GM19463 (cell line): Measurements from ENCODE around the gene ABCA1.
"Not testable (repeated sequence)": the region's sequence is repeated elsewhere in the genome, so short reads cannot be mapped to it uniquely, and the experiment has no call there.

Experiments used
- ATAC-seq: cut with Tn5 transposase; IDR thresholded peaks from one replicate; pipeline ENCODE4 v1.9.1; 2021; ENCODE audit warnings: mild to moderate bottlenecking, moderate library complexity; ENCODE audit not compliant: unreplicated experiment

Gene ABCA1

DNA sequence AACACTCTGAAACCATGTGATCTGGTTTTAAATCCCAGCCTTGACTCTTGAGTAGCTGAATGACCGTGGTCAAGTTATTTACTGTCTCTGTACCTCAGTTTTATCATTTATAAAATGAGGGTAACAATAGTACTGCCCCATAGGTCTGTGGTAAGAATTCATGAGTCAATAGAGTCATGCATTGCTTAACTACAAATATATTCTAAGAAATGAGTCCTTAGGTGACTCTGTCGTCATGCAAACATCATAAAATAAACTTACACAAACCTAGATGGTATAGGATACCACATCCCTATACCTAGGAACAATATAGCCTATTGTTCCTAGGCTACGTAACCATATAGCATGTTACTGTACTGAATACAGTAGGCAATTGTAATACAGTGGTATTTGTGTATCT lies 20.3 kb upstream of the ABCA1 start:
- ATAC-seq = no peak

DNA sequence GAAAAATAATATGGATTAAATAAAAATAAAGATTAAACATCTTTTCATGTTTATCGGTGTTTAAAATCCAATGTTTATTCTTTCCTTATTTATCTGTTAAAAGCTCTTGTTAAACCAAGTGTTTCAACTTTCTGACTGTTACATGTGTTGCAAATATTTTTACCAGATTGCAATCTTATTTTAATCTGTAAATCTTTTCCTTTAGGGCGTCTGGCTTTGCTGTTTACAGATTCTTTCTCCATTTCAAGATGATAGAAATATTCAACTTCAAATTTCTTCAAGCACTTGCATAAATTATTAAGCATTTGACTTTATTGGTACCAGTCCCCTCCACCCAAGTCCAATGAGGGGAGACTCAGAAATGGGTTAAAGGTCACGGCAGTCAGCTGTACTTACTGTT lies 16.9 kb upstream of the ABCA1 start:
- no peak for ATAC-seq

DNA sequence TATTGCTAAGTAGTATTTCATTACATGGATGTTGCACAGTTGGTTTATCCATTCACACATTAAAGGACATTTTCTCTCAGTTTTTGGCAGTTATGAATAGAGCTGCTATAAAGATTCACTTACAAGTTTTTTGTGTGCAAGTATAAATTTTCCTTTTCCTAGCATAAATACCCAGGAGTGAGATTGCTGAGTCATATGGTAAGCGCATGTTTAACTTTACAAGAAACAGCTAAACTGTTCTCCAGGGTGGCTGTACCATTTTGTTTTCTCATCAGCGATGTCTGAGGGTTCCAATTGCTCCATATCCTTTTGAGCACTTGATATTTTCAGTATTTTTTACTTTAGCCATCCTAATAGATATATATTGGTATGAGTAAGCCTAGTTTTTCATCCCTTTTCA lies 16.4 kb upstream of the ABCA1 start:
- ATAC-seq = no peak

DNA sequence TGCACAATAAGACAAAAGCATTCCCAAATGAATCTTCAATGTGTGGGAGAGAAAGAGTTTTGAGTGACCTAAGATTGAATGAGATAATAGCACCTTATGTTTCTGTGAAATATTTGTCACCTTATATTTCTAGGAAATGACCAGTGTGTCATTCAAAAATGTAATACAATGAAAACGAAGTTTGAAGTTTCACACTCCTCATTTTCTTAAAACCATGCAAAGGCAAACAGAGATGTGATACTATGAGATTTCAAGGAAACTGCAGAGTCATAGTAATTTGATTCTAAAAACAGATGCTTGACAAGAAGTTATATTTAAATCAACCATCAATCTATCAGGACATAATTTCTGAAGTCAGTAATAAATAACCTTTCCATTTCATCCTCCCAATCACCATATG lies 13.6 kb upstream of the ABCA1 start:
- ATAC-seq = no peak

DNA sequence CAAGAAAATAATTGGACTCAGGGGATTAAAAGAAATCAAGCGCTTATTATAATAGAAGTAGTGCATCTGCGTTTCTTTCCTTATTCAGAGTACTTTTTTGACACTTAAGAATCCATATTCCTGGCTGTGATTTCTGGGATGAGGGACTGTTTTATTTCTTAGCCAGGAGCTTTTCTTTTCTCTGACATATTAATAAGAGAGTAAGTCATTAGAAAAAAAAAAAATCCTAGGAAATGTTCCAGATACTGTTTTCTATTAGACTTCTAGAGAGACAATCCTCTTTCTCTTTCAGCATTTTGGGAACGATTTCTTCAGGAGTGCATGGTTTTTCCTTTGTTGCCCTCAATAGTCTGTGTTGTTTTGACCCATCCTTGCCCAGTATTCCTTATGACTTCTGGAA lies 8.3 kb upstream of the ABCA1 start:
- no peak for ATAC-seq

DNA sequence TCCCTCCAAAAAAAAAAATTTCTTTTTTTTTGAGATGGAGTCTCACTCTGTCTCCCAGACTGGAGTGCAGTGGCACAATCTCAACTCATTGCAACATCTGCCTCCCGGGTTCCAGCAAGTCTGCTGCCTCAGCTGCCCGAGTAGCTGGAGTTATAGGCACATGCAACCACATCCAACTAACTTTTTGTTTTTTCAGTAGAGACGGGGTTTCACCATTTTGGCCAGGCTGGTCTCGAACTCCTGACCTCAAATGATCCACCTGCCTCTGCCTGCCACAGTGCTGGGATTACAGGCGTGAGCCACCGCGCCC lies 7.5 kb upstream of the ABCA1 start:
- ATAC-seq = not testable (repeated sequence)

DNA sequence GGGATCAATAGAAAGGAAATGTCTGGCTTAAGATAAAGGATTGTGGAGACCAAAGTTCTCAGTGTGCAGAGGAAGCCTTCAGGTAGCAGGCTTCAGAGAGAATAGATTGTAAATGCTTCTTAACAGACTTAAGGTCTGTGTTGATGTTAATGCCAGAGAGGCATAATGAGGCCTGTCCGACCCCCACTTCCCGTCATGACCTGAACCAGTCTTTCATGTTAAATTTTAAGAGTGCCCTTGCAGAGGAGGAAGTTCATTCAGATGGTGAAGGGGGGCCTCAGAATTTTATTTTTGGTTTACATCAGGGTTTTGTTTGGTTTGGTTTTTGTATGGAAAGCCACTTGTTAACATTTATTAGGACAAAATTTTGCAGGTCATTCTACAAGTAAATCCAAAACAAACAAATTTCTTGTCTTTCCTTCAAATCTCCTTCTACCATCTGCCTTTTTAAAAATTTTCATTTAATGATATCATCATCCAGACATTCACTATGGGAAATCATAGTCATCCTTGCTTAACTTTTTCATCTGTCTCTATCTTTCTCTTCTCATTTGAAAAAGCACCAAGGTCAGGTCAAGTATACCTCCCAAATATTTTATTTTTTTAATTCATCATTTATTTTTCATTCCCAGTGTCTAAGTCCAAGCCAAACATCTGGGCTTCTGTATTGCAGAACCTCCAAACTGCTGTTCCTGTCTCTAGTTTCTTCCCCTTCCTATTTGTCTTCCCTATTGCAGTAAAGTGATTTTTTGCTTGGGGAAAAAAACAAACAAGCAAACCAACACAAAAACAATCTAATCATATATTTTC lies 6.9 kb upstream of the ABCA1 start:
- ATAC-seq = no peak

DNA sequence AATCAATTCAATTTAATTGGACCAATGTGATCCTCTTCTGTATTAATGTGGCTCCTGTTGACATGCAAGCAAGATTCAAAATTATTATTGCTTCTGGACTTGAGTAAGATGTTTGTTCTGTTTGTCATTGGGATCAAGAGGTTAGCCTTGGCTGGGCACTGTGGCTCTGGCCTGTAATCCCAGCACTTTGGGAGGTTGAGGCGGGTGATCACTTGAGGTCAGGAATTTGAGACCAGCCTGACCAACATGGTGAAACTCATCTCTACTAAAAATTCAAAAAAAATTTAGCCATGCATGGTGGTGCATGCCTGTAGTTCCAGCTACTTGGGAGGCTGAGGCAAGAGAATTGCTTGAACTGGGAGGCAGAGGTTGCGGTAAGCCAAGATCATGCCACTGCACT lies 5.1 kb upstream of the ABCA1 start:
- ATAC-seq = not testable (repeated sequence)

DNA sequence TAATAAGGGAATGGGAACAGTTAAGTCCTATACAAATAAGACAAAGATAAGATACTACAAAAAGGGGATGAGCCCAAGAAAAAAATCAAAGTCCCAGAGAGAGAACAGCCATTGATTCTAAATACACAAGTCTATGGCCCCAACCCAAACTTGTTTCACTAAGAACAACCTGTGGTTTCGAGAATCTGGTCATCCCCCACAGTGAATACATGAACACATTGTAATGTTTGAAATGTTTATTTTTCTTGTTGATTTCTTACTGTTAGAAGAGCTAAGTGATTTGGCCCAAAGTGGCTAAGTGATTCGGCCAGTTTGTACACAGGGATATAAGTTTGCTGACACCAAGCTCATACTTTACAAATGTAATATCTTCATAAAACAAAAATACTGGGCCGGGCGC lies 3.3 kb upstream of the ABCA1 start:
- ATAC-seq = no peak

DNA sequence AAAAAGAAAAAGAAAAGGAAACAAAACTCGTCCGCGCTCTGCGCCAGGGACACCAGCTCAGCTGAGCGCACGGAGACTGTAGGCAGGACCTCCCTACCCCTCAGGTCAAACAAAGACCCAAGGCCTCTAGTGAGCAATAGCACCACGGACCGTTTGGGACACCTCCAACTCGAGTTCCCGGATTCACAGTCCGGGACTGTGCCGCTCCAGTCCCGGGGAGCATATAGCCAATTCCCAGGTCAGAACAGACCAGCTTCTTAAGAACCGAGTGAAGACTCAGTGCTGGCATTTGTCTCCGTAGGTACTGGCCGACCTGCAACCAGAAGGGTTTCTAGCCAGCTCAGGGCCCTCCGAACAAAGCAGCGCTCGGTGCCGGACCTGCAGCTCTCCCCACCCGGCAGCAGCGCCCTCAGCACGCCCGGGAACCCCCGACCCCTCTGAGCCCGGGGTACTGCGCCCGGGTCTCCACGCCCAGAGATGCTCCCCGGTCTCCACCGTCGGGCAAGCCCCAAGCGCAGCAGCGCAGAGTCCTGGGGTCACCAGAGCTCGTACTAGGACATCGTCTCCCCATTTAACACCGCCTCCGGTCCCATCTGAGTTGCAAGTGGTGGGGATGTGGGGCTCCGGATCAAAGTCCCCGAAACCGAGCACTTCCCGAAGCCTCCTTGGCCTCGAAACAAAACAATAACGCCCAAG lies 591 bp downstream of the ABCA1 start:
- no peak for ATAC-seq

DNA sequence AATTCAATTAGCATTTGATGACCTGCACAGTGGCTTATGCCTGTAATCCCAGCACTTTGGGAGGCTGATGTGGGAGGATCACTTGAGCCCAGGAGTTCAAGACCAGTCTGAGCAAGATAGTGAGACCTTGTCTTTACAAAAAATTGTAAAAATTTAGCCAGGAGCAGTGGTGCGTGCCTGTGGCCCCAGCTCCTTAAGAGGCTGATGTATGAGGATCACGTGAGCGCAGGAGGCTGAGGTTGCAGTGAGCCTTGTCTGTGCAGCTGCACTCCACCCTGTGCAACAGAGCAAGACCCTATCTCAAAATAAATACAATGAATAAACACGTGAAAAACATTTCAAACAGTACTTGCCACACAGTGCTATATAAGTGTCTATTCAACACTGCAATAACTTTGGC lies 4.2 kb downstream of the ABCA1 start:
- peak; percentile 65 for ATAC-seq

DNA sequence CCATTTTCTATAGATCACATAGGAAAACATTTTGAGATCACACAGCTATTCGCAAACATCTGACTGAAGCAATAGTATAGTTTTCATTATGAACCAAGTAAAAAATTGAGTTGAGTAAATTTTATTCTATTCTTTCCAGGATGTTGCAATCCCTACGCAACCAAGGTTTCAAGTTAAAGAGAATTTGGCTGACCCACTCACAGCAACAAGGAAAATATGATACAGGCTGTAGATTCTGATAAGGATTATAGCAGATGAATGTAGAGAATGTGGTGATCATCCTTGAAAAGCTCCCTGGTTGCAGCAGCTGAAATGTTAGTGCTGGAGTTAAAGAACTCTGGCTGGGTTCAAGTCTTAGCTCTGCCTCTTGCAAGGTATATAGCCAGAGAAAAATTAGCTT lies 4.7 kb downstream of the ABCA1 start:
- no peak for ATAC-seq

DNA sequence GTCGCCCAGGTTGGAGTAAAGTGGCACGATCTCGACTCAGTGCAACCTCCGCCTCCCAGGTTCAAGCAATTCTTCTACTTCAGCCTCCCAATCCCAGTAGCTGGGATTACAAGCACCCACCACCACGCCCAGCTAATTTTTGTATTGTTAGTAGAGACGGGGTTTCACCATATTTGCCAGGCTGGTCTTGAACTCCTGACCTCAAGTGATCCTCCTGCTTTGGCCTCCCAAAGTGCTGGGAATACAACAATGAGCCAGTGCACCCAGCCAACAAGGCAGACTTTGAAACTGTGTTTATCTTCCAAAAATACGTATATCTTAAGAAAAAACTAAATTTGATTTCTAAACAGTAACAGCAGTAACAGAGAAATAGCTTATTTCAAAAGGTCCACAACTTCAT lies 5.2 kb downstream of the ABCA1 start:
- not testable (repeated sequence) for ATAC-seq

DNA sequence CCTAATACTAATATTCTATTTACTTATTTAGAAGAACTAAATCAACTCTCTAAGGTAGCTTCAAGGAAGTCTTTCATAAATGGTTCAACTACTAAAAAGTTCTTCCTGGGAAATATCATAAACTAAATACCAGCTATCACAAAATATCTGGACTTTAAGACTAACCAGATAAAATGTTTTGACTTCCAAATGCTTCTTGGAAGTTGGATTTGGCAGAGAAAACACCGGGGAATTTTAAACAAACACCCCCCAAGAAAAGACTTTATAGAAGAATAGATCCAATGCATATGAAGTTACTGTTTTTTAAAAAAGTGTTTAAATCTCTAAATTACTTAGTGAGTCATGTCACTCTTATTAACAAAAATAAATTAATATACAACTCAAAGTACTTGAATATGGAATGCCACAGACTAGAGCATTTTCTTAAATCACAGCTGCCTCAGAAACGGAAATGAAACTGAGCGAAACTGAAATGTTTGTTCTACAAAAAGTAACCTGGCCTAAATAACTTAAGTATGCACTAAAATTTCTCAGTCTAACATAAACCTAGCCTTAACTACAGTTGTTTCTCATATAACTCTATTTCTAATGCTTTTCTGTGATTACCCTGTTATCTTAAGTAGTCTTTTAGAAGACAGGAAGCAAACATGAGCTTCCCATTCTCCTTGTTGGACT lies 6.8 kb downstream of the ABCA1 start:
- no peak for ATAC-seq

DNA sequence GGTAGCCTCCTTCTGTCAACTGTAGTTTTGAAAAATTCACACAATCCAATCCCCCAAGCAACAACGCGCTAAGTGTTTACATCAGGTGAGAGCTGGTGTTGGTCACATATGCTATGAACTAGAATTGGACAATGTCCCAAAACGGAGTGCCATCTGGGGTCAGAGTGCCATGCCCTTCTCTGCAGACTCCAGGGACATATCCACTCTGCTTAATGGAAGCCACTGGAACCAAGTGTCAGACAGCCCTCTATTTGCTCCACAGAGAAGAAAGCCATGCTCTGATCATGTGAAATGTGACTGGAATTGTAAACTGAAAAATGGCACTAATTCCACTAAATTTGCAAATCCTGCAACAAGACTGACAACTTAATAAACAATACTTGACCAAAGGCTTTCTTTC lies 12.2 kb downstream of the ABCA1 start:
- ATAC-seq = no peak

DNA sequence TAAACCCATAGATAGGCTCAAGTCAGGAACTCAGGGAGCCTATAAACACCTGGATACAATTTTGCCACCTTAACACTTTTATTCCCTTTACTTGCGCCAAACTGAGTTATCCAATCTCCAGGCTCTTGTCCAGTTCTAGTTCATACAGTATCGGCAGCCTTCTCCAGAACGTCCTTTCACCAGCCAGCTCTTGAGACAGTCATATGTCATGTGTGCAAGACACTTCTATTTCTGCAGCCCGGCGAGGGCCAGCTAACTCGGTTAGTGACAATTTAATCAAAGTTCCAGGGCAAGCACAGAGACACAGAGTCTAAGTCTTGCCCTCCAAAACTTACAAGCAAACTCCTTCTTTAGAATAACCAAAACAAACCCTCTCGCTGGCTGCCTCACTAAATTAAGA lies 12.9 kb downstream of the ABCA1 start:
- no peak for ATAC-seq

DNA sequence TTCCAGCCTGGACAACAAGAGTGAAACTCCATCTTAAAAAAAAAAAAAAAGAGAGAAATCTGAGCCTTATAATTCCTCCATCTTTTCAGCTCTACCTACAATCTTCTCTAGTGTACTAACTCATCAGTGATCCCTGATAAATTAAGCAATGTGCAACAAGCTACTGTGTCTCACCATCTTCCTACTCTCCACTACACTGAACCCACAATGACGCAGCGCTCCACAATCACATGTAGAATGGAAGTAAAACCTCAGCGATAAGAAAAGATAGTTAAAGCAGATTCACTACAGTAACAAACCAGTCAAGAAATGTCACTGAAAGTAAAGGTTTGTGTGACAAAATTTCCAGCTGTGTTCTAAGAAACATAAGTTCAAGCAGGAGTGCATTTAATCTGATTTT lies 13.5 kb downstream of the ABCA1 start:
- no peak for ATAC-seq

DNA sequence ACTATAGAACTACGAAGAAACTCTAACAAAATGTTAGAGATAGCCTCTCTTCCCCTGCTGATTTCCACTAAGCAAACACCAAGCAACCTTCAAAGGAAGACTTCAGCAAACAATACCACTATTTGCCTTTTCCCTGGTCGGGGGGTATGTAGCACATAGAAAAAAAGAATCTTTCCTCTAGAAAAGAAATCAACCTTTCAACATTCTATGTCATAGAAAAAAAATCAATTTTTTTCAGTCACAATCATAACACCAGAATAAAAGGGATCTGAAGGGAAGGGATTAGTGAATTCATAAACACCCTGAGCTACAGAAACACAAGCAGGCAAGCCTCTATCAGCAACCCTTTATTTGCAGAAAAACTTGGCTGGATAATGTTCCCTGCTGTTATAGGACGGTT lies 15.3 kb downstream of the ABCA1 start:
- ATAC-seq = no peak

DNA sequence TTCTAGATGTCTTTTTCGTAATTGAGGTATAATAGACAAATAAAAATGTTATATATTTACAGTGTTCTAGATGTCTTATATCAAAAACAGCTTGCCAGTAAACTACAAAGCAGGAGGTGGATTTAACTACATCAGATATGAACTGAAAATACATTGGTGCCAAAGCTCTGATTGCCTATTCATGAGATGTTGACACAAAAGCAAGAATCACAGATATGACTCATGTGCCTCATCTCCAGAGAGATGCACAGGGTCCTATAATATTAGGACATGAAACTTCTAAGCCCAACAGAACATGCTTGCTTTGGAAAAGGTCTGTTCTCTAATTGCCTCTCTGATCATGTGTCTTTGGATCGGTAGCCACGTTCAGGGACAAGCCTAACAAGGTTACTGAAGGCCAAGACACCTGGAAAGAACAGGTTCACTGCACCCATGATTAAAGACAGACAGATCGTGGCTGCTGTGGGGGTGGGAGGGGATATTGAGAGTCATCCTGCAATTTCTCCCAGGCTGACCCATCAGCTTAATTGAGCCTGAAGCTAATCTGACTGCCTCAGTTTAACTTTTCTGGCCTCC lies 16.8 kb downstream of the ABCA1 start:
- no peak for ATAC-seq

DNA sequence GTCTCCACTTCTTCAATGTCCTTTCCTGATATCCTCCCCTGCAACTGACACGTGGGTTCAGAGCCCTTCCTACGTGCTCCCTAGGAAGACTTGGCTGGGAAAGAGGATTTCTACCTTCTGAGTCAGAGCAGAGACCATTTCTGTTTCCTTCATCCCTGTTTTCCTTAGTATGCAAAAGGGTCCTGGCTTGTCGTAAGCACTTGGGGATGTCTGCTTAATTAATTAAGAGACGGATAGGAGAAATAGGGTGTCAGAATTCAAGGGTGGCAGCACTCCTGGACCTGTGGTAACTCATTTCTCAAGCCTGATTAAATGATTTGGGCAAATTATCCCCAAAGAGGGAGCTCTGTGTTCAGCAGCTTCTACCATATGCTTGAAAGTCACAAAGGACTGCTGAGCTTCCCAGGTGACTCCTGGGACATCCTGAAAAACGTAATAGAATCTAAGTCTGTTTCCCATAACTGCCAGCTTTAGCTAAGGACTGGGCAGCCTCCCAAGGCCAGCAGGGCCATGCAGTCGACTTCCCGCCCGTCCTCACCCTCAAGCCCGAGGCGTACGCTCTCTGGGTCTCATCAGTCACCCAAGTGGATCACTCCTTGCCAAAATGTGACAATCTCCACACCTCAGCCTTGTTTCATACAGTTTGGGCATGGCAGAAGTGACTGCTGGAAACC lies 20.5 kb downstream of the ABCA1 start:
- no peak for ATAC-seq
